SH-SY5Y (cell line): Measurements from ENCODE around the gene PPDPF.

Experiments used
- GATA2 ChIP-seq: IDR thresholded peaks from 2 replicates; pipeline ENCODE4 v1.6.1; 2011; ENCODE audit warnings: mild to moderate bottlenecking, low read depth, low read length
- GATA3 ChIP-seq: IDR thresholded peaks from 2 replicates; pipeline ENCODE4 v1.6.1; 2011; ENCODE audit warnings: low read depth, mild to moderate bottlenecking, low read length, moderate library complexity

The PPDPF gene

DNA sequence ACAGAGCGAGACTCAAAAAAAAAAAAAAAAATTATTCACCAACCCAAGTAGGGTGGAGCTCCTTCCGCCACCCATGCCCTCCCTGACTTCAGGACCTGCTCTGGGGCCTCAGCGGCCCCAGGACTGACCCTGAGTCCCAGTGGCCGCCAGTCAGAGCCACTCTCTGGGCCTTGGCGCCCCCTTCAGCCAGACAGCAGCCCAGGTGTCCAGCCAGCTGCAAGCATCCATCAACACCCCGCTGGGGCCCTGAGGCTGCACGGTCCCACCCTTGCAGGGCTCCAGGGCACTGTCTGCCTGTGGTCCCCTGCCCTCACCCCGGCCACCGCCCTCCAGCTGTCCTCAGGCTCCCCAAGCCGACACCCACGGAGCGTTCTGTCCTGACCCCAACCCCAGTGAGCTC lies 36.7 kb upstream of the PPDPF start:
- TF ChIP-seq GATA3 (no peak), GATA2 (no peak)

DNA sequence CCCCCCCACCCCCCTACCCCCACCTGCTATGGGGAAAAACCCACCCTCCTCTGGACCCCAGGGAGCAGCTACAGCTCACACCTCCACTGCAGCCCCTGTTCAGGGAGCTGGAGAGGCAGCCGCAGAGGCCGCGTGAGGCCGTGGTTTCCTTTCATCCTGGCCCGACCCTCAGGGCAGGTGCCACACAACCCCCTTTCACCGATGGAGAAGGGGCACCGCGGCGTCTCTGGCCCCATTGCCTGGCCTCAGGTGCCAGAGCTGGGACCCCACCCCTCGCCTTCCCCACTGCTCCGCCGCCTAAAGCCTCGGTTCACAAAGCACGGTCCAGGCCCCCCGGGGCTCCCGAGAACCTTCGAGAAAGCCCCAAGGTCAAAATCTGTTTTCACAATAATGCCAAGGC lies 36.3 kb upstream of the PPDPF start:
- TF ChIP-seq GATA2 = no peak
- TF ChIP-seq GATA3 = no peak

DNA sequence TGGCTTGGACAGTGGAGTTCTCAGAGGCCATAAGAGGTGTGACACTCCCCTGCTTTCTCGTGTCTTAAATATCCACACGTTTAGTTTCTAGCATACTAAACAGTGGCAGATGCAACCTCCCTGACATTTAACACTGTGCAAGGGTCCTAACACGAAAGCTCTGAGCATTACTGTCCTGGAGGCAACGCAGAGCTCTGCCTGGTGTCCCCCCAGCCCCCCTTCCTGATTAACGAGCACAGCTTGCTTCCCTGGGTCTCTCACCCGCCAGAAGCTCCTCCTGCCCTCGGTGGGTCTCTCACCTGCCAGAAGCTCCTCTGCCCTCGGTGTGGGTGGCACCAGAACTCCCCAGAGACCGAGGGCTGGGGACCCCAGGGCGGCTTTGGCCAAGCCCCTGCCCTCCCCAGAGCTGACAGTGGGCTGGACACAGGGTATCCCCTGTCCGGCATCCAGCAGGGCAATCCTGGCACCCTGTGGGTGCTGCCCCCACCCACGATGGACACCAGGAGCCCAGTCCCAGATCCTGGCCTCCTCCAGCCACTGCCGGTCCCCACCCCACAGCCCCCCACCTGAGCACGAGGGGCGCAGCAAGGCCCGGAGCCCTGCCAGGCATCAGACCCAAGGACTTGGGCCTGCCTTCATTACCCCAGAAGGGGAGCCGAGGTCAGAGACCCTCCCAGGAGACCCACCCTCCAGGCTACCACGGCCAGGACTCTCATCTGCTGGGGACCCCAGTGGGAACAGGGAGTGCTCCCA lies 35.7 kb upstream of the PPDPF start:
- no peak for TF ChIP-seq GATA3
- no peak for TF ChIP-seq GATA2

DNA sequence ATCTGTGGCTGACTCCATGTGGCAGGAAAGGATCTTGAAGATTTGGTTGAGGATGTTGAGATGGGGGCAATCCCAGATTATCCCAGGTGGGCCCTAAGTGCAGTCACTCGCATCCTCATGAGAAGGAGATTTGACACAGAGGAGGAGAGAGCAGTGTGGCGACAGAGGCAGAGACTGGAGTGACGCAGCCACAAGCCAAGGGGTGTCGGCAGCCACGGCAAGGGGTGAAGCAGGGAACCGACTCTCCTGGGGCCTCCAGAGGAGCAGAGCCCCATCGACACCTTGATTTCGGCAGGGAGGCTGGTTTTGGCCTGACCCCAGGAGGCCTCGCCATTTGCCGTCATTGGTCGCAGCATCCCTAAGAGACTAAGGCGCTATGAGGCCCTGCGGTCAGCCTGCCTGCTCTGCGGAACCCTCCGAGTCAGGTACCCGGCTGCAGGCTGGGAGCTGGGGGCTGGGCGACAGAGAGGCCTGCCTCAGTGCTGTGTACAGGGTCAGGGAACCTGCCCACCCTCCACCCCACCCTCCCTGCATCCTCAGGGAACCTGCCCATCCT lies 34.2 kb upstream of the PPDPF start:
- TF ChIP-seq GATA2 (no peak), GATA3 (no peak)

DNA sequence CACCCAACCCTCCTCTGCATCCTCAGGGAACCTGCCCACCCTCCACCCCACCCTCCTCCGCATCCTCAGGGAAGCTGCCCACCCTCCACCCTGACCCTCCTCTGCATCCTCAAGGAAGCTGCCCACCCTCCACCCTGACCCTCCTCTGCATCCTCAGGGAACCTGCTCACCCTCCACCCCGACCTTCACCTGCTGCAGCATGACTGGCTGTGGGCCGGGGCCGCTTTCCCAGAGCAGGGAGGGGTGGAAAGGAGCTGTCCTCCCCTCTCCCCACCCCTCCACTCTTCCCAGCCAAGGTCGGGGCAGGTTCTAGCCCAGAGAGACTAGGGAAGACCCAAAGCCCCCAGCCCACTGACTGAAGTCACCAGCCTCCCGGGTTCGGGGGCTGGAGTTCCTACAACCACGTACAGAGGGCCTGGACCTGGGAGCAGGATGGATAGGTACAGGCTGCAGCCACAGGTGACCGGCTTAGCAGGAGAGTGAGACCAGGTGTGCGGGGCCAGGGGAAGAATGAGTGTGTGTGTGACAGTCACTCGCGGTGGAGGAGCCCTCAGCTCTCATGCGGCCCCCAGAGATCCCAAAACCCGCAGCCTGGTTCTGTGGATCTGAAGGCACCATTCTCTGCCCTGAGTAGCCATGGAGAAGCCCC lies 33.3 kb upstream of the PPDPF start:
- TF ChIP-seq GATA2 (no peak), GATA3 (no peak)

DNA sequence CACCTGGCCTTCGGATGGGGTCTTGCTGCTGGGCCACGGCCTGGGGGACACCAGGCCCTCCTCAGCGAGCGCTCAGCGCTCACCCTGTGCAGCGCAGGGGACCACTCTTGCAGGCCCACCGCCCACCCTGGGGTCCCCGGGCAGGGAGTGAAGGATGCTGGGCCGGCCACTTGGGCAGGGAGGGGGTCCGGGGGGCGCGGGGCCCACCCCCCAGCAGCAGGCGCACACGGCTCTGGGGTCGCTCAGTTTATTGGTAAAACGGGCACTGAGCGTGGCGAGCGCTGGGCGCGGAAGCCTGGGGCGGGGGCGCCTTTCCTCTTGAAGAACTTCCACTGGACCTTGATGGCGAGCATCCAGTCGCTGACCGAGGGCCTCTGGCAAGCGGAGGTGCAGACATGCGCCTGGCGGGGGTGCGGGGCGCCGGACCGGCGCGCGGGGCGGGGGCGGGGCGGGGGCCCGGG lies 32.8 kb upstream of the PPDPF start:
- TF ChIP-seq GATA3 = no peak
- TF ChIP-seq GATA2 = no peak

DNA sequence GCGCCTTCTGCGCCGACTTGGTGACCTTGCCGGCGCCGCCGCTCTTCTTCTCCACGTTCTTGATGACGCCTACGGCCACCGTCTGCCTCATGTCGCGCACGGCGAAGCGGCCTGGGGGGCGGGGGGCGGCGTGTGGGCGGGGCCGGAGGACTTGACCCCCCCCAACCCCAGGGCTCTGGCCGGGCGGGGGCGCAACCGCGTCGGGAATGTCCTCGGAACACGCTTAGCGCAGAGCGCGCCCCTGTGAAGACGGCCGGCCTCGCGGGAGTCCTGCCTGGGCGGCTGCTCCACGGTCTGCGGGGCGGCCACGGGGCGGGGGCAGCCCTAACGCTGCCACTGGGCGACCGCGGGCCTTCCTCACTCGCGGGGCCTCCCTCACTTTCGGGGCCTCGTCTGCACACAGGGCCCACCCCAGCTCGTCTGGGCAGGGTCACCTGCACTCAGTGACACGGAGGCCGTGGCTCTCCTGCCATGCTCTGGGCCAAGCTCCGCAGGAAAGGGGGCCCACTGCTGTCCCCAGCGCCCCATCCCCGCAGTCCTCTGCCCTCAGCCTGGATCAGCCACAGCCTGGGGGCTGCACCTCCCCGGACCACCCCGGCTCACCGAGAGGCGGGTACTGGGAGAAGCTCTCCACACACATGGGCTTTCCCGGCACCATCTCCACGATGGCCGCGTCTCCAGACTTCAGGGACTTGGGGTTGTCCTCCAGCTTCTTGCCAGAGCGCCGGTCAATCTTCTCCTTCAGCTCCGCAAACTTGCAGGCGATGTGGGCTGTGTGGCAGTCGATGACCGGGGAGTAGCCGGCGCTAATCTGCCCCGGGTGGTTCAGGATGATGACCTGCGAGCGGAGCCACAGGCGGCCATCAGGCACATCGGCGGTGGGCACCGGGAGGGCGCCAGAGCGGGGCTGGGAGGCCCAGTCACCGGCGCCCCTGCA lies 32.0 kb upstream of the PPDPF start:
- TF ChIP-seq GATA2 (no peak), GATA3 (no peak)

DNA sequence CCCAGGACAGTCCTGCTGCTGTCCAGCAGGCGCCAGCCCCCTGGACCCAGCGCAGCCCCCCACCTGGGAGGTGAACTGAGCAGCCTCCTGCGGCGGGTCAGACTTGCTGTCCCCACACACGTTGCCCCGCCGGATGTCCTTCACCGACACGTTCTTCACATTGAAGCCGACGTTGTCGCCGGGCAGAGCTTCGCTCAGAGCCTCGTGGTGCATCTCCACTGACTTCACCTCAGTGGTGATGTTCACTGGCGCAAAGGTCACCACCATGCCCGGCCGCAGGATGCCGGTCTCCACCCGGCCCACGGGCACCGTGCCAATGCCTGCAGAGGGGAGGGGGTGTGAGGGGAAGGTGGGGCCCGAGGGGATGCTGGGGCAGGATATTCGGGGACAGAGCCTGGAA lies 30.1 kb upstream of the PPDPF start:
- TF ChIP-seq GATA2 = no peak
- TF ChIP-seq GATA3 = no peak

DNA sequence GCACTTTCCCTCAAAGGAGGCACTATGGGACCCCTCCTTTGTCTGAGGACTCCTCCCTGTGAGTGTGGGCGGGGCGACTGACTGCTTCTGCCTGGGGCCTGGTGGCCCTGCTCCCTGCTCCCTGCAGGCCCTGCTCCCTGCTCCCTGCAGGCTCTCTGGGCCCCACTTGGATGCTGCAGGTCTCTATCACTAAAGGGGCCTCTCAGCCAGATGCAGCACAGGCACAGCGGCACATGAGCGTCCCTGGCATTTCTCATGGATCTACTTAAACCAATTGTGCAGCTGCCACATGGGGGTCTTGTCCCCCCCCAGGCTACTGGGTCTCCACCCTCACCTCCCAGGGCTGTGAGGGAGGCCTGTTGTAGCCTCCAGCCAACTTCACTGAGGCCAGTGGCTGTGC lies 29.5 kb upstream of the PPDPF start:
- no peak for TF ChIP-seq GATA3
- TF ChIP-seq GATA2 = no peak

DNA sequence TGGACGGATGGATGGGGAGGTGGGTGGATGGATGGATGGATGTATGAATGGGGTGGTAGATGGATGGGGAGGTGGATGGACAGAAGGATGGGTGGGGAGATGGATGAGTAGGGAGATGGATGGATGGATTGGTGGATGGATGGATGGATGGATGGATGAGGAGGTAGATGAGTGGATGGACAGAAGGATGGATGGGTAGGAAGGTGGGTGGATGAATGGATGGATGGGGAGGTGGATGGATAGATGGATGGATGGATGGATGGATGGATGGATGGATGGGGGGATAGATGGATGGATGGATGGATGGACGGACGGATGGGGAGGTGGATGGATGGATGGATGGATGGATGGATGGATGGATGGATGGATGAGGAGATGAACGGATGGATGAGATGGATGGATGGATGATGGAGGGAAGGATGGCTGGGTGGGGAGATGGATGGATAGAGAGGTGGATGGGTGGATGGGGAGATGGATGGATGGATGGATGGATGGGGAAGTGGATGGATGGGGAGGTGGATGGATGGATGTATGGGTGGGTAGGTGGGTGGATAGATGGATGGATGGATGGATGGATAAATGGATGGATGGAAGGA lies 28.8 kb upstream of the PPDPF start:
- TF ChIP-seq GATA3 (no peak), GATA2 (no peak)

DNA sequence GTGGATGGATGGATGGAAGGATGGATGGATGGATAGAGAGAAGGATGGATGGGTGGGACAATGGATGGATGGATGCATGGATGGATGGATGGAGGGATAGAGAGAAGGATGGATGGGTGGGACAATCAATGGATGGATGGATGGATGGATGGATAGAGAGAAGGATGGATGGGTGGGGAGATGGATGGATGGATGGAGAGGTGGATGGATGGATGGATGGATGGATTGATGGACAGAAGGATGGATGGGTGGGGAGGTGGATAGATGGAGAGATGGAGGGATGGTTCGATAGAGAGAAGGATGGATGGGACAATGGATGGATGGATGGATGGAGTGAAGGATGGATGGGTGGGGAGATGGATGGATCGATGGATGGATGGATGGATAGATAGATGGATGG lies 28.0 kb upstream of the PPDPF start:
- TF ChIP-seq GATA3 (no peak), GATA2 (no peak)

DNA sequence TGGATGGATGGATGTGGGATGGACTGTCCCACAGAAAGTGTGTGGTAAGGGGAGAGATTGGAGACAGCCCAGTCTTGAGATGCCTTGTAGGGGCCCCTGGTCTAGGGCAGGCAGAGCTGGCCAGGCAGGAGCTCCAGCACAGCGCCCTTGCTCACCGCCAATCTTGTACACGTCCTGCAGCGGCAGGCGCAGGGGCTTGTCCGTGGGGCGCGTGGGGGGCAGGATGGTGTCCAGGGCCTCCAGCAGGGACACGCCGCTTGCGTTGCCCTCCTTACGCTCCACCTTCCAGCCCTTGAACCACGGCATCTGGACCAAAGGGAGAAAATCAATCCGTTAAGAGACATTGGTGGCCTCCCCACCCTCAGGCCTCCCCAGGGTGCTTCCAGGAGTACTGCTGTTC lies 27.6 kb upstream of the PPDPF start:
- TF ChIP-seq GATA3 (no peak), GATA2 (no peak)

DNA sequence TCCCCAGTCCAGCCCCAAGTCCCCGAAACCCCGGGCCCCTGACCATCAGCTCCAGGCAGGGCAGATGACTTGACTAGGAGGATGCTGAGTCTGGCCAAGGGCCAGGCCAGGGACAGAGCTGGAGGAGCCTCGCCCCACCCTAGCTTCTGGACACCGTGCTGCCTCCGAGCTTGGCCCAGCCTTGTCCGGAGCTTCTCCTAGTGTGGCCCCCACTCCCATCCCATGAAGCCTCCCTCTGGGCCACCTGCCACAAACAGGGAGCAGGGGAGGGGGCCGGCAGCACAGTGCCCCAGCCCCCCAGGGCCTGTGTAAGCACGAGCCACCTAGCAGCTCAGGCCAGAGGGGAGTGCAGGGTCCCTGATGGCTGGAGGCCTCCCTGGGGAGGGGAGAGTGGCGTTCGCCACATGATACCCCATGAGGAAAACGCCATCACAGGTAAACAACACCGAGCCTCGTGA lies 27.0 kb upstream of the PPDPF start:
- TF ChIP-seq GATA3 (no peak), GATA2 (no peak)

DNA sequence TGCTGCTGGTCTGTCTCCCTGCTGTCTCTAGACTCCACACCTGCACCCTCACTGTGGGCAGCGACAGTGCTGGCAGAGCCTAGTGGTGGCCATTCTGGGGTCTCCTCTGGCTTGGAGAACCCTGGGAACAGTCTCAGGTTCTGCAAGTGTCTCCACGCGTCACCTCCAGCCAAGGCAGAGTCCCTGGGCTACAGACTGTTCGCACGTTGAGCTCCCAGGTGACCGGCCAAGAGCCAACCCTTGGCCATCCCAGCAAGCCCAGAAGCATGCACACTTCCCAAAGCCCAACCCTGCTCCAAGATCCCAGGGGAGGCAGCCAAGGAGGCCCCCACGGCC lies 26.5 kb upstream of the PPDPF start:
- no peak for TF ChIP-seq GATA3
- TF ChIP-seq GATA2 = no peak
